NCI-H146 treated with DMSO at 0.1 percent for 48 hours (cell line): ENCODE results near the gene NAA16.
A peak's percentile ranks its signal among the peaks of the same experiment; 100 is the strongest.
"Not testable (repeated sequence)": the region's sequence is repeated elsewhere in the genome, so short reads cannot be mapped to it uniquely, and the experiment has no call there.

Source experiments
- DNase-seq: peaks from one replicate; lab custom pipeline; 2025; ENCODE audit not compliant: unreplicated experiment; lab: John Stamatoyannopoulos, UW

The NAA16 gene

DNA sequence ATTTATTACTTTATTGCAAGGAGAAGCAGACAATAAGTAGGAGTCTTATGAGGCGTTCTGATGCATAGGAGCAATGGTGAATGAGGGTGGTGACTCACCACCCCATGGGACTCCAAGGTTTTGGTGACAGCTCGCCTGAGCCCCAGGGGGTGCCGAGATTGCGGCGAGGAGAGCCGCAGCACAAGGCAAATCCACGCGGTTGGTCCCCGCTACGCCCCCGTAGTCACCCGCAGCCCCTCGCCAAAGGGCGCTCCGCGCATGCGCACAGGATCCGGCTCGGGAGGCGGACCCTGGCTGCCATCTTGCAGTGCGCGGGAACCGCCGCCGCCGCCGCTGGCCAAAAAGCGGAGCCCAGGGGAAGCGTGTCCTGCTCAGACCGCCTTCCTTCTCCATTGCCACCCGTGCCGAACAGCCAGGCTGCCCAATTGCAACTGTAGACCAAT lies at the start of gene NAA16:
TSS of gene NAA16 (plus strand) at position 305 of the 443 bp plus-strand sequence. CDS start 262 bp downstream, outside the sequence.
- DNase-seq: peak; percentile 66

DNA sequence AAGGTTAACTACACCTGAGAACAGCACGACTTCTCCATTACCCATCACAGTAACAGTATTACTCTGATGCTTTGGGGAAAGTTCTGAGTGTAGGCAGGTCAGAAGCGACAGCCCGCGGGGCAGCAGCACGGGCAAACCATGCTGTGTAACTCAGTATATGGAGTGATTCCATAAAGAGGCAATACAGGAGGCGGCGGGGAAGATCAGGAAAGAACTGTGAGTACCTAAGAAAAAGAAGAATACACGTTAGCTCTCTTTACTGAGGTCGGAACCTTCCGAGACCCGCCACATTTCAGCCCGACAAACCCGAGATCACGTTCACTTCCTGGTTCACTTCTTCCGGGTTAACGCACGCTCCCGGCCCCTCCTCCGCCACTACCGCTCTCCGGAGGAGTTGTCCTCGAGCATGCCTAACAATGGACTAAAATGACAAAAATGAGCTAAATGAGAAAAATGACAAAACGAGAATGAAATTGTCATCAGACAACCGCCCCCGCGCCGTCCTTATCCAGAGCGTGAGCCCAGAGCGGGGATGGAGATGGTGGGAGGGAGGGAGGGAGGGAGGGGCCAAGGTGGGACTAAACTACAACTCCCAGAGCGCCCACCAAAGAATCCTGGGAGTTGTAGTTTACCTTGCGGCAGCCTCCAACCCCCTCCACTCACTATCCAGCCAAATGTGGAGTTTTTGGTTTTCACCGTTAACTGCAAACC lies 47.7 kb upstream of the NAA16 start, which contains the start of gene MTRF1:
TSS of gene MTRF1 (minus strand) at position 316 of the 711 bp plus-strand sequence. CDS start 2,669 bp downstream, outside the sequence.
- peak; percentile 77 for DNase-seq

DNA sequence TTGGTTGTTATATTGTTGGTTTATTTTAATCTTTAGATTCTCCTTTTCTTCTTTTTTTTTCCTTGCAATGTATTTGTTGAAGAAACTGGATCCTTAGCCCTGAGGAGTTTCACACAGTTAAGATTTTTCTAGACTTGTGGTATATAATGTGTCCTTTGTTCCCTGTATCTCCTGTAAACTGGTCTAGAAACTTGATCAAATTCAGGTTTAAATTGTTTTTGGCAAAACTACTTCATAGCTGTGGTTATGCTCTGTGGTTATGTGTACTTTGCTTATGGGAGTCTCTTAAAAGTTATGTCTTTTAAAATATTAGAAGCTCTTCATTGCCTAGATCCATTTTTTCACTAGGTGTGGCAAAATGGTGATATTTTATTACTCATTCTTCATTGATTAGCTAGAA lies 44.0 kb upstream of the NAA16 start:
- no peak for DNase-seq

DNA sequence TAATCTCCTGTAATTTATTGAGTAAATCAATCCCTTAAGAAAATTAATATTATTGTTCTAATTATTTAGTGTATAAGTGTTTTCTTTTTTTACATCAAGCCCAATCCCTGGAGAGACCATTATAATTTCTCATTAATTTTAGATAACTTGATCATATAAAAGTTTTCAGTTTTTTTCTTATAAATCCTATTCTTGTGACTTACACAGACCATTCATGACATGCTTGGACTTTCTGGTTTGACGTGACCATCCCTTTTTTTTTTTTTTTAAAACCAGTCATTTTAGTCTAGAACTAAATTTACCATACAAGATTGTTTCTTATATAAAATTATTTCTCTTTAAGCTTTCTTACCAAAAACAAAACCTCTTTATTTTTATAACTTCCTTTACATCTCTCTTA lies 42.3 kb upstream of the NAA16 start:
- no peak for DNase-seq

DNA sequence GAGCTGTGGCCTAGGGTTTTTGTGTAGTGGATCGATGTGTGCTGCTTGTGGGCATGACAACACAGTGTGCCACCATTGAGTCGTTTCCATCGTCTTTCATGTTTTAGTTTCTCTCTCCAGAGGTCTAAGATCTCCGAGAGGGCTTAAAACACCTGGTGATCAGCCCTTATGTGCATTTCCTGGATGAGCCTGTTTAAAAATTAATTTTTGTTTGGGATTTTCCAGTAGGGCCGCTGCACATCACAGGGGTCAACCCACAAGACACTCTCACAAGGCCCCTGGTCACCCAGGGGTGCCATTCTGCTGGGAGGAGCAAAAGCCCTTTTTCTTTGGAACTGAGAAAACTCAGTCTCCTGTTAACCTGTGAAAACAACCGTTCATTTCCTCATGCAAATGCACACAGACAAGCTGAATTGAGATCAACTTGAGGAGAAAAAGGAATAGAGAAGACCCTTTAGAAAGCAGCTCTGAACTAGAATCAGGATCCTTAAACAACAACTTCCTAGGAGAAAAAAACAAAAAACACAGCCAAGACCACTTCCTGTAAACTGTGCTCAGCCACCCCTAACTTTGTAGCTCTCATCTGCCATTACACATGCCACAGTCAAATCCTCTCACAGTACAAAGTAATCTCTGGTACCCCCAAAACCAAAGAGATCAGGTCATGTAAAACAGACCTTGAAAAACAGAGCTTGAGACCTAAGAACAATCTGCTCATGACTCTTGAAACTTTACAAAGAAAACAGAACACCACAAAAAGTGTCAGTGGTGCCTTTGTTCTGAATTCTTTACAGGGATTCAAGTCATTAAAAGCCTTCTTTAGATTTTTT lies 39.4 kb upstream of the NAA16 start:
- DNase-seq: no peak

DNA sequence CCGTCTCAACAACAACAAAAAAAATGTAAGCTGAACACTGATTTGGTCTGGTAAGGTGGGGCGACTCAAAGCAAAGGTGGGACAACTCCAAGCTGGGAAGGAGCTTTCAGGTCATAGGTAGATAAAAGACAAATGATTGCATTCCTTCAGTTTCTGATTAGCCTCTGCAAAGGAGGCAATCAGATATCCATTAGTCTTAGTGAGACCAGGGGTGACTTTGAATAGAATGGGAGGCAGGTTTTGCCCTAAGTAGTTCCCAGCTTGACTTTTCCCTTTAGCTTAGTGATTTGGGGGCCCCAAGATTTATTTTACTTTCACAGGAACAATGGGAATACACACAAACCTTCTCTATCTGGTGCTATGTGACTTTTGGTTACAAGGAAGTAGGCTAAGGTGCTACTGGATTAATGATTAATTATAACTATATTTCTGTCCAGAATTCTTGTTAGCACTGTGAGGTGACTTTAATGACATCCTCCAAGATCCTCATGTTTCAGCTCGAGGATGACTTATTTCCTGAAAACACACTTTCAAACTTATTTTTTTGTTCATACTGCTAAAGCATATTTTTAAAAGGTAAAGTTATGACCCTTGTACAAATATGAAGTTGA lies 37.1 kb upstream of the NAA16 start:
- no peak for DNase-seq

DNA sequence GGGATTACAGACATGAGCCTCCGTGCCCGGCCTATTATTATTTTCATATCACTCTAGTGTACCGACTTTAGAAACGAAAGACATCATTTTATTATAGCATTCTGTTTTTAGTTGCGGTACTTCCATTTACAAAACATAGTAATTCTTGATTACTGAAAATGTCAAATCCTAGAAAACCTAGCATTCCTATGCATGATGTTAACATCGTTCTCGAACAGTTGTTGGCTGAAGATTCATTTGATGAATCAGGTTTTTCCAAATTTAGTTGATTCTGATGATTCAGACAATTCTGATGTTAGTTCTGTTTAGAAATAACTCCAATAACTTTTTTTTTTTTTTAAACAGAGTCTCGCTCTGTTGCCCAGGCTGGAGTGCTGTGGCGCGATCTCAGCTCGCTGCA lies 36.2 kb upstream of the NAA16 start:
- DNase-seq: no peak

DNA sequence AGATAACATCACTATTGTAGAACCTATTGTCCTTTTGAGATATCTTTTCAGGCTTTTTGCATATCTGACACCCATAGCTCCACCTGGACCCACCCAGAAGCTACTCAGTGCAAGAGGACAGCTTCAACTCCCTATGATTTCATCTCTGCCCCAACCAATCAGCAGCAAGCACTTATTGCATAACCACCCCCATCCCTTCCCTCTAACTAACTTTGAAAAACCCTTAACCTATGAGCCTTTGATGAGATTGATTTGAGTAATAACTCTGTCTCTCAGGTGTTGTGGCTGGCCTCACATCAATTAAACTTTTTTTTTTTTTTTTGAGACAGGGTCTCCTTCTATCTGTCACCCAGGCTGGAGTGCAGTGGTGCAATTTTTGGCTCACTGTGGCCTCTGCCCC lies 34.2 kb upstream of the NAA16 start:
- DNase-seq: no peak

DNA sequence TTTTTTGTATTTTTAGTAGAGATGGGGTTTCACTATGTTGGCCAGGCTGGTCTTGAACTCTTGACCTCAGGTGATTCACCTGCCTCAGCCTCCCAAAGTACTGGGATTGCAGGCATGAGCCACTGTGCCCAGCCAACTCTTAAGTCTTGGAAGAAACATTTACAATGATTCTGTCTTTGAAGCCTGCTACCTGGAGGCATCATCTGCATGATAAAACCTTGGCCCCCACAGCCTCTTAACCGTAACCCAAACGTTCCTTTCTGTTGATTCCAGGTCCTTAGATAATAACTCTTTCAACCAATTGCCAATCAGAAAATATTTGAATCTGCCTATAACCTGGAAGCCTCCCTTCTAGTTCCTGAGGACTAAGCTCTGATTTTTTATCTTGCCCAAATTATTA lies 31.9 kb upstream of the NAA16 start:
- not testable (repeated sequence) for DNase-seq

DNA sequence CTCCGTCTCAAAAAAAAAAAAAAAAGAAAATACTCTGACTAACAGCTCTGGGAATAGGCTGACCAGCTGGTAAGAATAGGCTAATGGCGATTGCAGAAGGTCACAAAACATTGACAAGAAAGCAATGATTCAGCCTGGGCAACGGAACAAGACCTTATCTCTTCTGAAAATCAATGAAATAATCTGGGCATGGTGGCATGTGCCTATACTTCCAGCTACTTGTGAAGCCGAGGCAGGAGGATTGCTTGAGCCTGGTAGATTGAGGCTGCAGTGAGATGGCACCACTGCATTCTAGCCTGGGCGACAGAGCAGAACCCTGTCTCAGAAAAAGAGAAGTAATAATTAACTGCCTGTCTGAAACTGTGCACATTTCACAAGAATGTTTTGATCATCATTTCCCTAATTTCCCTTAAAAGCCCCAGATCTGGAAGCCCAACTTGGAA lies 28.9 kb upstream of the NAA16 start:
- no peak for DNase-seq

DNA sequence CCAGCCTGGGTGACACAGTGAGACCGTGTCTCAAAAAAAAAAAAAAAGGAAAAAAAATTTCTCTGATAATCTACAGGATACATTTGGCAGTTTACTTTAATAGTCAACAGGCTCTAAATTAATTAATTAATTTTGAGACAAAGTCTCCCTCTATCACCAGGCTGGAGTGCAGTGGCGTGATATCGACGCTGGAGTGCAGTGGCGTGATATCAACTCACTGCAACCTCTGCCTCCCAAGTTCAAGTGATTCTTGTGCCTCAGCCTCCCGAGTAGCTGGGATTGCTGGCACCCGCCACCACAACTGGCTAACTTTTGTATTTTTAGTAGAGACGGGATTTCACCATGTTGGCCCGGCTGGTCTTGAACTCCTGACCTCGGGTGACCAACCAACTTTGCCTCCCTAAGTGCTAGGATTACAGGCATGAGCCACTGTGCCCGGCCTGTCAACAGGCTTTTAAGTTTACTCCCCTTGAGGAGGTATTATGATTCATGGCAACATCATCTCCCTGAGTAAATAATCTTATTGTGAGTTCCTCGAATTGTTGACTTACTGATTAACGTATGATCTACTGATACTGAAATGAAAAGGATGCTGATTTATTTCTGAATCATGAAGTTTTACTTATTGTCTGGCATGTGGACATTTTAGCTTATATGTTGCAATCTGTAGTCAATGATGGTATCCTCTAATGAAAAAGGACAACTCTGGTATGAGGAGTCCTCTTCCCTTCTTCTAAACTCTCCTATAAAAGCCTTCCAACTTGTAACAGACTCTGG lies 26.4 kb upstream of the NAA16 start:
- DNase-seq: no peak

DNA sequence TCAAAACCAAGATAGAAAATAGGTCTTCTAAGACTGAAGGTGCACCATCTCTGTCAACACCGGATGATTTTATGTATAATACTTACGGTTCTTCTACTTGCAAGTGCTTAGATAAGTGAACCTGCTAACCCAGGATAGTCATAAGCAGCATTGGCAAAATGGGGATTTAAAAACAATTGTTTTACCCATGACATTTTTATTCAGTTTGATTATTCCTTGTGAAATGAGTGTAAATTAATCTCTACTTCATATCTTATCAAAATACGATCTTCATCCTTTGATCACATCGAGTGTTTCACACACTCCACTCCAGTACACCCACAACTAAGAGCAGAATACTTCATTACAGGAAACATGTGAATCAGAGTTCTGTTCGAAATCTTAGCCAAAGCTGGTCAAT lies 24.7 kb upstream of the NAA16 start:
- no peak for DNase-seq

DNA sequence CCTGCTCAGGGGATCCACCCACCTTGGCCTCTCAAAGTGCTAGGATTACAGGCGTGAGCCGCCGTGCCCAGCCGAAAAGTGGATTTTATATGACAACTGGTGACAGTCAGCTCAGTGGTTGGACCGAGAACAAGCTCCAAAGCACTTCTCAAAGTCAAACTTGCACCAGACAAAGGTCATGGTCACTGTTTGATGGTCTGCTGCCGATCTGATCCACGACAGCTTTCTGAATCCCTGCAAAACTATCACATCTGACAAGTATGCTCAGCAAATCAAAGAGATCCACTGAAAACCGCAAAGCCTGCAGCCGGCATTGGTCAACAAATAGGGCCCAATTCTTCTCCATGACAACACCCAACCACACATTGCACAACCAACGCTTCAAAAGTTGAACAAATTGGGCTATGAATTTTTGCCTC lies 21.6 kb upstream of the NAA16 start:
- DNase-seq: no peak

DNA sequence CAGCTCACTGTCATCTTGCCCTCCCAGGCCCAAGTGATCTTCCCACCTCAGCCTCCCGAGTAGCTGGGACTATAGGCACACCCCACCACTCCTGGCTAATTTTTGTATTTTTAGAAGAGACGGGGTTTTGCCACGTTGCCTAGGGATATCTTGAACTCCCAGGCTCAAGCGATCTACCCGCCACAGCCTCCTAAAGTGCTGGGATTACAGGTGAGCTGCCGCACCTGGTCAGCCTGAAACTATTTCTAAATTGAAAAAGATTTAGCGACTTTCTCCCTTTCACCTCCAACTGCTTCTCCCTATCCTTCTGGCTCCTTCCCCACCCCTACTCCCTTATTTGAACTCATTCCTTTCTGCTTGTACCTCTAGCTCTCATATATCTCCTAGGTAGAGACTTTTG lies 19.8 kb upstream of the NAA16 start:
- DNase-seq: no peak

DNA sequence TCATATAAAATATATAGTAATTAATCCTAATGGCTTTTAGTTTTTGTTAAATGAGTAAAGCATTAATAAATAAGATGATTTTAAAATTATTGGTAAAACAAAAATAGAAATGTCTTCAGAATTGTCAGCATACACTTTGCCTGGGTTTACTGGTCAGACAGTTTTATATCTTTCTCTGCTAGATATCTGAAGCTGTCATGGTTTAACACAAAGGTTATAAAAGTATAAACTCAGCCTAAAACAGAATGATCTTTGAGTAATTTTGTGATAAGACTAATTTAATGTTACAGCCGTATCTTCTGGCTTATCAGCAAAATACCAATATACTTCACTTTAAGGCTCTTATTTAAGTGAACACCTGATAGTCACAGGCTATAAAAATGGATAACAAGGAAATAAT lies 17.8 kb upstream of the NAA16 start:
- no peak for DNase-seq

DNA sequence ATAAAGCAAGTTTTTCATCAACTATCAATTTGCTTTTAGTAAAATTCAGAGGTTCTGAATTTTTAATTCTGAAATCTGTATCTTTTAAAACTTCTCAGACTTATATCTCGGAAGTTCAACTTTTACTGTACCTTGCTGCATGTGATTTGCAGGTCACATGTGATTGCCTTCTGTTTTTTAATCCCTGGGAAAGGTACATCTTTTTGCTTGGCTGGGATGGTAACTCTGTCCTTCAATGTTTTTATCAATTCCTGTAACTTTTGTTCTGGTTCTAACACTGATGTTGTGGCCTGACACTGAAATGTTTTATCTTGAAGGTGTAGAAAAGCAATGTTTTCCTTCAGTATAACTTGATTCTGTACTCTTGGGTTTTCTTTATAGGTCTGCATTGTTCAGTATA lies 16.2 kb upstream of the NAA16 start:
- DNase-seq: no peak

DNA sequence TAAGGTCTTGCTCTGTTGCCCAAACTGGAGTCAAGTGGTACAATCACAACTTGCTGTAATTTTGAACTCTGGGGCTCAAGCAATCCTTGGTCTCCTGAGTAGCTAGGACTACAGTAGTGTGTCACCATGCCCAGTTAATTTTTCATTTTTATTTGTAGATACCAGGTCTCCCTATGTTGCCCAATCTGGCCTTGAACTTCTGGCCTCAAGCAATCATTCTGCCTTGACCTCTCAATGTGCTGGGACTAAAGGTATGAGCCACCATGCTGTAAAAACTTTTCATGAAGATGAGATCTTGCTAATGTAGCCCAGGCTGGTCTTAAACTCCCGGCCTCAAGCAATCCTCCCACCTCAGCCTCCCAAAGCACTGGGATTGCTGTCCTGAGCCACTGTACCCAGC lies 15.1 kb upstream of the NAA16 start:
- DNase-seq: no peak

DNA sequence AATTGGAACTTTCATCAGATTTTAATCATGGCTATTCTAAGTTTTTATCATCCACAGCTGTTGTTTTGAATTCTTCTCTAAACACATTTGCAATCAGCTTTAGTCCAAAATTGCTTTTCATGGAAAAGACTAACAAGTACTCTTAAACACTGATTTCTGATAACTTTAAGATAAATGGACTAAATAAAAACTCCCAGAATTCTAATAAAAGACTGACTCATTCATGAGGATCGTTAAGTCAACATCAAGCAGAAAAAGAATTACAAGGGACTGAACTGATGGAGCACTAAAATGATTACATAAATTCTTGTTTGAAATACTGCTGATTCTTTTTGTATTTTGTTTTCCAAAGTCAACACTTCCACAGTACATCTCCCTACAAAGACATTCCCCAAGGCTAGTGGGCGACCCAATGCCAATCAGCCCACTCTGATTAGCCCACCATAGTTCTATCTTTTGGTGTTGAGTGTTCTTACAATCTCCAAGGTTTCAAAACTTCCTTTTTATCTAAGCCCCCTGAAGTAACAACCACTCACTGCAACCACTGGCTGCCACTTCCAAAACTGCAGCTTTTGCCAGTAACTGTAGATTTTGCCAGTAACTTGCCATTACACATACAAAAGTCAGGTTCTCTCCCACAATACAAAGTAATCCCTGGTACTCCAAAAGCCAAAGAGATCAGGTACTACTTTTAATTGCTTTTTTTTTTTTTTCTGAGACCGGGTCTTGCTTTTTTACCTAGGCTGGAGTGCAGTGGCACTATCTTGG lies 14.0 kb upstream of the NAA16 start:
- DNase-seq: no peak

DNA sequence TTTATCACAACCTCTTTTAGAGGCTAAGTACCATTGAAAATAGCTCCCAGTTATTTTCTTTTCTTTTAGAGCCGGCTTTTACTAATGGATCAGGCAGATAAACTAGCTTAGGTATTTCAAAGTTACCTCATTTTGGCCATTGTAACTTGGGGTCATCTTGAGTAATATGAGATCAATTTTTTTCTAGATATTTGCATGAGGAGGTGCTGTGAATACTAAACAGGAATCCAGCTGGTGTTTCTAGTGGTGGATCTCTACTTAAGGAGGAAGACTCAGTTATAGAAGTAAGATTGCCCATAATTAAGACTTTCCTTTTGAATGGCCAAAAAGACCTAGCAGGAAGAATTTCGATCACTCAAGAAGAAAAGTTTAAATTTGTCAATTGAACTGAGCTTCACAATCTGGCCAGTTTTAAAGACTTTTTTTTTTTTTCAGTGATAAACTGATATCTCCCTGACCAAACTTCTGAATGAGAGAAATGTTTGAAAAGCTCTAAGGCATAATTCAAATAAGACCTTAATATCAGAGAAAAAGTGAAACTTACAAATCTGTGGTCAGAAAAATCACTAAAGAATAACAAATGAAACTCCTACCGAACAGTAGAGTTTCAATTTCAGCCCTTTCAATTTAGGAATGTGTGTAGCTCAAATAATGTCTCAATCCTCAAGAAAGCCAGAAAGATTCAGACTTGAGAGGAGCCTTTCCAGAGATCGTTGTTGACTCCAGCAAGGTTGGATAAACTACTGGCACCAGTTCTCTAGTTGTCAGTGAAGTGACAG lies 11.6 kb upstream of the NAA16 start:
- no peak for DNase-seq
